ENCODE data around the gene TEX9. TPM values are rescaled to one million over a fixed set of nuclear protein-coding genes. Genes with fewer than 3 reads are reported as not detected.
A peak's percentile ranks its signal among the peaks of the same experiment; 100 is the strongest.
"Not testable (repeated sequence)": the region's sequence is repeated elsewhere in the genome, so short reads cannot be mapped to it uniquely, and the experiment has no call there.

TEX9 gene
- 1 to 10 TPM; 1.5 to 1.8 TPM for total RNA-seq

DNA sequence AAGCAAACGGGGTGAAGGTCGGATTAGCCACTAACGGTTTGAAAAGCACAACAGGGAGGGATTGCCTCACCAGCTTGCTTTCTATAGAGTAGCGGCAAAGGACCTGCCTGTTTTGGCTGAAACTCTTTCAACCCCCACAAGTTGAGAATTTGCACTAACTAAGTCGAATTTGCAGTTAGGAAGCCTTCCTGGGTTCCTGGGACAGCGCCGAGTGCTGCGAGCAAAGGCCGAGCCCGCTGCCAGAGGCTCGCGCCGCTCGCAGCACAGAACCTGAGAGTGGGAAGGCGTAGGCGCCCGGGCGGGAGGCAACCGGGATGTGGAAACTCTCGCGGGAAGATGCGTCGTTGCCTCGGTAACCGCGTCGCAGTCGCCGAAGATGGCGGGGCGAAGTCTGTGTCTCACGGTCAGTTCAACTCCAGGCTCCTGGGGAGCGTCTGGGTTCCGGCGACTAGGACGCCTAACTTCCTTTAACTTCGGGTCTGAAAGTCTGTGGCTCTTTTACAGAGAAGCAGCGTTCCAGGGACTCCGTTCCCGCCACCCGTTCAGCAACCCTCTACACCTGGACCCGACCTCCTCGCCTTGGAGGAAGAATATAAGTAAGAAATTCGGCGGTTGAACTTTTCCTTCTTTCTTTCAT lies at the start of gene TEX9:
Gene TEX9, plus strand, starts transcription at position 352 of the 637 bp plus-strand sequence. Its CDS starts 25 bp downstream, at position 377.
- POLR2A ChIA-PET: no interaction called here

GRCh38 chr15:56316561-56316960 lies 48.7 kb upstream of the TEX9 start:
- peaks cover 11% of the 10 kb centered on the region for H3K9me3 Mint-ChIP-seq (ENCODE audit: low read depth)
- POLR2A ChIA-PET; DNase-seq; H3K36me3 Mint-ChIP-seq (ENCODE audit: low read depth); H3K4me3 Mint-ChIP-seq; H3K27ac Mint-ChIP-seq; ATAC-seq; intact Hi-C loops (cut with DNase I, micrococcal nuclease); H3K4me1 Mint-ChIP-seq; H3K27me3 Mint-ChIP-seq; CTCF ChIA-PET: not testable (repeated sequence)

More for the DNA sequence above, at the start of gene TEX9:
- Mint-ChIP-seq H3K4me3 (peak within 1 kb of the TSS; percentile 76), H3K36me3 (ENCODE audit: low read depth) (no peaks in the 10 kb centered on the region), H3K27me3 (peaks cover 25% of the 10 kb centered on the region), H3K27ac (peak within 1 kb of the TSS; percentile 42), H3K4me1 (peaks cover 13% of the 10 kb centered on the region), H3K9me3 (ENCODE audit: low read depth) (peaks cover 7% of the 10 kb centered on the region)
- intact Hi-C loops (cut with DNase I, micrococcal nuclease): loop anchor here (1.0 to 10.0 kb wide), 7 partner anchors 64 to 560 kb away; partner anchors contain the start of genes MNS1 (in 2 of the 2), NEDD4 (in 1 of the 2) and ZNF280D (in 1 of the 2)
- CTCF ChIA-PET: no interaction called here
- peak; percentile 91 for DNase-seq
- ATAC-seq: peak; percentile 98

DNA sequence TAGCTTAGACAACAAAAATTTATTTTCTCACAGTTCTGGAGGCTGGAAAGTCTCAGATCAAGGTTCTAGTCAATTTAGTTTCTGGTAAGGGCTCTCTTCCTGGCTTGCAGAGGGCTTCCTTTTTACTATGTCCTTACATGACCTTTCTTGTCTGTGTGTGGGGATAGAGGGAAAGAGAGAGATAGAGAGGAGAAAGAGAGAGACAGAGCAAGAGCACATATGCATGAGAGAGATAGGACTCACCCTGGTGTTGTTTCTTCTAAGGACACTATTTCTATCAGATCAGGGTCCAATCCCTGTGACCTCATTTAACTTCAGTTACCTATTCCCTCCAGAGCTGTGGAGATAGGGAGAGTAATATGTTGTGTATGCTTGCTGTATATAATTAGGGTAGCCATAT lies 44.9 kb upstream of the TEX9 start:
- no peaks in the 10 kb centered on the region for H3K36me3 Mint-ChIP-seq (ENCODE audit: low read depth)
- DNase-seq: no peak
- peaks cover 2% of the 10 kb centered on the region for H3K27me3 Mint-ChIP-seq
- peaks cover 13% of the 10 kb centered on the region for H3K9me3 Mint-ChIP-seq (ENCODE audit: low read depth)
- ChIA-PET CTCF (no interaction called here), POLR2A (no interaction called here)
- intact Hi-C loops (cut with DNase I, micrococcal nuclease): no loop called here
- no peak for ATAC-seq
- no peaks in the 10 kb centered on the region for H3K4me1 Mint-ChIP-seq
- no peak overlapping the region for H3K27ac Mint-ChIP-seq
- H3K4me3 Mint-ChIP-seq: no peak overlapping the region

- DNase-seq: no peak
- Mint-ChIP-seq H3K27me3 (peaks cover 2% of the 10 kb centered on the region), H3K4me1 (no peaks in the 10 kb centered on the region), H3K4me3 (no peak overlapping the region), H3K9me3 (ENCODE audit: low read depth) (peaks cover 15% of the 10 kb centered on the region), H3K36me3 (ENCODE audit: low read depth) (no peaks in the 10 kb centered on the region), H3K27ac (no peak overlapping the region)
- intact Hi-C loops (cut with DNase I, micrococcal nuclease): no loop called here
- ATAC-seq: no peak
- CTCF ChIA-PET: no interaction called here
- POLR2A ChIA-PET: no interaction called here
These were observed 44.4 kb upstream of the TEX9 start for GRCh38 chr15:56320861-56321260.

- ATAC-seq (no peak), DNase-seq (no peak)
- Mint-ChIP-seq H3K9me3 (ENCODE audit: low read depth) (peaks cover 11% of the 10 kb centered on the region), H3K27ac (no peak overlapping the region), H3K27me3 (peaks cover 2% of the 10 kb centered on the region), H3K4me3 (no peak overlapping the region), H3K4me1 (no peaks in the 10 kb centered on the region), H3K36me3 (ENCODE audit: low read depth) (no peaks in the 10 kb centered on the region)
- ChIA-PET POLR2A (no interaction called here), CTCF (no interaction called here)
- intact Hi-C loops (cut with DNase I, micrococcal nuclease): no loop called here
These were observed 42.8 kb upstream of the TEX9 start for GRCh38 chr15:56322444-56322843.

DNA sequence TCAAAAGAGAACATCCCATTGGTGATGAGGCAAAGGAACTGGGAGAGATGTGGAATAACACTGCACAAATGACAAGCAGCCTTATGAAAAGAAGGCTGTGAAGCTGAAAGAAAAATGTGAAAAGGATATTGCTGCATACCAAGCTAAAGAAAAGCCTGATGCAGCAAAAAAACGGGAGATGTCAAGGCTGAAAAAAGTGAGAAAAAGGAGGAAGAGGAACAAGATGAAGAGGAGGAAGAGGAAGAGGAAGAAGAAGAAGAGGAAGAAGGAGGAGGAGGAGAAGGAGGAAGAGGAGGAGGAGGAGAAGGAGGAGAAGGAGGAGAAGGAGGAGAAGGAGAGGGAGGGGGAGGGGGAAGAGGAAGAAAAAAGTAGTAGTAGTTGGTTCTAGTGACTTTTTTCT lies 41.8 kb upstream of the TEX9 start:
- Mint-ChIP-seq H3K4me1 (no peaks in the 10 kb centered on the region), H3K4me3 (no peak overlapping the region), H3K36me3 (ENCODE audit: low read depth) (no peaks in the 10 kb centered on the region), H3K9me3 (ENCODE audit: low read depth) (peaks cover 4% of the 10 kb centered on the region), H3K27ac (no peak overlapping the region), H3K27me3 (peaks cover 2% of the 10 kb centered on the region)
- intact Hi-C loops (cut with DNase I, micrococcal nuclease): no loop called here
- DNase-seq (no peak), ATAC-seq (no peak)
- ChIA-PET POLR2A (no interaction called here), CTCF (no interaction called here)

DNA sequence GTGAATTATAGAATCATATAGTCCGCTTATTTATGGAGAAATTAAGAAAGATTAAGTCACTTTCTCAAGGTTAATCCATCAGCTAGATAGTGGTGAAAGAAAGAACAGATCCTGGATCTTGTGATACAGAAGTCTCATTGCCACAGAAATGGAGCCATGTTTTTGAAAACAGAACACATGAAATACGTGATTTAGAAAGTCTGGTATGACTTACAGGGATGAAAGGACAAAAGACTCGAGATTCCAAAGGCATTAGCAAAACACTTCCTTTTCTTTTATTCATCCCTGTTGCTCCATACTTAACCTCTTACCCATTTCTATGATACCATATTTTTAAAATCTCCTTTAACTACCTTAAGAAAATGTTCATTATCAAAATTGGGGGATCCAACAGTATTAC lies 40.0 kb upstream of the TEX9 start:
- Mint-ChIP-seq H3K9me3 (ENCODE audit: low read depth) (peaks cover 8% of the 10 kb centered on the region), H3K27me3 (peaks cover 2% of the 10 kb centered on the region), H3K4me1 (no peaks in the 10 kb centered on the region), H3K4me3 (no peak overlapping the region), H3K27ac (no peak overlapping the region), H3K36me3 (ENCODE audit: low read depth) (no peaks in the 10 kb centered on the region)
- ATAC-seq (no peak), DNase-seq (no peak)
- ChIA-PET POLR2A (no interaction called here), CTCF (interaction anchor here (0.6 kb wide), 1 partner anchor 116 kb away, joined by 3 read pairs; no protein-coding TSS in a partner anchor)
- intact Hi-C loops (cut with DNase I, micrococcal nuclease): no loop called here

GRCh38 chr15:56327721-56328502 lies 37.3 kb upstream of the TEX9 start:
- Mint-ChIP-seq H3K27ac (no peak overlapping the region), H3K4me1 (no peaks in the 10 kb centered on the region), H3K4me3 (no peak overlapping the region), H3K36me3 (ENCODE audit: low read depth) (peaks cover 1% of the 10 kb centered on the region), H3K27me3 (no peaks in the 10 kb centered on the region), H3K9me3 (ENCODE audit: low read depth) (peaks cover 15% of the 10 kb centered on the region)
- CTCF ChIA-PET: no interaction called here
- POLR2A ChIA-PET: no interaction called here
- no peak for ATAC-seq
- intact Hi-C loops (cut with DNase I, micrococcal nuclease): no loop called here
- DNase-seq: no peak

- intact Hi-C loops (cut with DNase I, micrococcal nuclease): no loop called here
- H3K27ac Mint-ChIP-seq: no peak overlapping the region
- CTCF ChIA-PET: no interaction called here
- peaks cover 6% of the 10 kb centered on the region for H3K27me3 Mint-ChIP-seq
- no peak overlapping the region for H3K4me3 Mint-ChIP-seq
- peaks cover 25% of the 10 kb centered on the region for H3K9me3 Mint-ChIP-seq (ENCODE audit: low read depth)
- DNase-seq (no peak), ATAC-seq (no peak)
- H3K4me1 Mint-ChIP-seq: no peaks in the 10 kb centered on the region
- H3K36me3 Mint-ChIP-seq (ENCODE audit: low read depth): no peaks in the 10 kb centered on the region
- POLR2A ChIA-PET: no interaction called here
These were observed 28.0 kb upstream of the TEX9 start for GRCh38 chr15:56337084-56337725.

DNA sequence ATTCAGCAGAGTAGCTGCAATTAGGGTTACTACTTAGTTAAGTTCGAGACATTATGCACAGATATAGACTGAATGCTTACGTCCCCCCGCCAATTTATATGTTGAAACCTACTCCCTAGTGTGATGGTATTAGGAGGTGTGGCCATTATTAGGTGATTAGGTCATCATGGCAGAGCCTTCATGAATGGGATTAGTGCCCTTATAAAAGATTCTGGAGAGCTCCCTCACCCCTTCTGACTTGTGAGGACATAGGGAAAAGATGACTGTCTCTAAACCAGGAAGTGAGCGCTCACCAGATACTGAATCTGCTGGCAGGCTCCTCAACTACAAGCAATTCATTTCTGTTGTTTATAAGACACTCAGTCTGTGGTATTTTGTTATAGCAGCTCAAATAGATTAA lies 25.6 kb upstream of the TEX9 start:
- Mint-ChIP-seq H3K27me3 (peaks cover 6% of the 10 kb centered on the region), H3K36me3 (ENCODE audit: low read depth) (no peaks in the 10 kb centered on the region), H3K4me3 (no peak overlapping the region), H3K9me3 (ENCODE audit: low read depth) (peaks cover 10% of the 10 kb centered on the region), H3K27ac (no peak overlapping the region), H3K4me1 (no peaks in the 10 kb centered on the region)
- ChIA-PET POLR2A (no interaction called here), CTCF (no interaction called here)
- DNase-seq: no peak
- intact Hi-C loops (cut with DNase I, micrococcal nuclease): no loop called here
- no peak for ATAC-seq

GRCh38 chr15:56341201-56341600 lies 24.0 kb upstream of the TEX9 start:
- ATAC-seq (no peak), DNase-seq (no peak)
- Mint-ChIP-seq H3K4me1 (no peaks in the 10 kb centered on the region), H3K4me3 (no peak overlapping the region), H3K36me3 (ENCODE audit: low read depth) (no peaks in the 10 kb centered on the region), H3K27ac (no peak overlapping the region), H3K27me3 (peaks cover 6% of the 10 kb centered on the region), H3K9me3 (ENCODE audit: low read depth) (peaks cover 5% of the 10 kb centered on the region)
- intact Hi-C loops (cut with DNase I, micrococcal nuclease): no loop called here
- ChIA-PET POLR2A (no interaction called here), CTCF (no interaction called here)

DNA sequence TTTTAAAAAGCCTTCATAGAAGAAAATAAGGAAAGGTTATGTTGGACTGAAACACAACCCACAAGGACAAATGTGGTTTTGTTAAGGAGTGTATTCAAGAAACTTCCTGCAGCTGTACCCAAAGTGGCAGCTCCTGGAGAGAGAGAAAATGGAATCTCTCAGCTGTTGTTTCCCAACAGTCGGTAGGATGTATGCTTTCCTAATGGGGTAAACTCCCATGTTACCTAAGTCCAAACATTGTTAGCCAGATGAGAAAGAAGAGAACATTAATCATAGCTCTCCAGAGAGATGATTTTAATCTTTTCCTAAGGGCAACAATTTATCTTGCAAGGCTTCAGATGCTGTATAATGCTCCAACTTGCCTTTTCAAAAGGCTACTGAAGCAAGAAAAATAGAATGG lies 22.6 kb upstream of the TEX9 start:
- DNase-seq (no peak), ATAC-seq (no peak)
- H3K9me3 Mint-ChIP-seq (ENCODE audit: low read depth): peaks cover 2% of the 10 kb centered on the region
- intact Hi-C loops (cut with DNase I, micrococcal nuclease): no loop called here
- no peak overlapping the region for H3K27ac Mint-ChIP-seq
- ChIA-PET CTCF (no interaction called here), POLR2A (no interaction called here)
- peaks cover 6% of the 10 kb centered on the region for H3K27me3 Mint-ChIP-seq
- no peak overlapping the region for H3K4me3 Mint-ChIP-seq
- H3K36me3 Mint-ChIP-seq (ENCODE audit: low read depth): no peaks in the 10 kb centered on the region
- no peaks in the 10 kb centered on the region for H3K4me1 Mint-ChIP-seq
